H54 (cell line): ENCODE data around the gene ZNF677.
A peak's percentile ranks its signal among the peaks of the same experiment; 100 is the strongest.
"Not testable (repeated sequence)": the region's sequence is repeated elsewhere in the genome, so short reads cannot be mapped to it uniquely, and the experiment has no call there.

Experiments used
- DNase-seq: peaks from one replicate; pipeline ENCODE4 v3.0.0; 2011; ENCODE audit warnings: low spot score, mixed read lengths; ENCODE audit not compliant: insufficient read length
- FAIRE-seq: peaks from 3 replicates; lab custom pipeline; 2011; peaks lifted over from hg19 to GRCh38; lab: Jason Lieb, UNC
- POLR2A ChIP-seq: IDR thresholded peaks from 2 replicates; pipeline ENCODE4 v1.6.1; 2011; ENCODE audit warnings: low read depth, mild to moderate bottlenecking, low read length

Gene ZNF677

GRCh38 chr19:53224606-53225005, 30.1 kb downstream of the ZNF677 start:
- TF ChIP-seq POLR2A: no peak
- DNase-seq: no peak
- FAIRE-seq: no peak

GRCh38 chr19:53222716-53223115, 32.0 kb downstream of the ZNF677 start:
- DNase-seq, FAIRE-seq: not testable (repeated sequence)

GRCh38 chr19:53212703-53213320, 41.9 kb downstream of the ZNF677 start:
- DNase-seq: no peak
- FAIRE-seq: no peak
- no peak for TF ChIP-seq POLR2A

- not testable (repeated sequence) for DNase-seq, FAIRE-seq
Measured at GRCh38 chr19:53211554-53211953, 43.1 kb downstream of the ZNF677 start.

- TF ChIP-seq POLR2A: peak; percentile 40; the same call in 1 of the 2 replicates
- FAIRE-seq (no peak), DNase-seq (peak; percentile 80)
Measured at GRCh38 chr19:53196777-53197396, 57.8 kb downstream of the ZNF677 start.

GRCh38 chr19:53195265-53195903, 59.3 kb downstream of the ZNF677 start:
- DNase-seq (peak; percentile 73), FAIRE-seq (peak; percentile 83)
- no peak for TF ChIP-seq POLR2A

- DNase-seq: no peak
- no peak for TF ChIP-seq POLR2A
- no peak for FAIRE-seq
Measured at GRCh38 chr19:53193535-53194222, 61.0 kb downstream of the ZNF677 start.

GRCh38 chr19:53192771-53193534, 61.7 kb downstream of the ZNF677 start, which contains the start of gene ZNF665:
Gene ZNF665 (minus strand): TSS chr19:53193358. CDS start chr19:53182898, 10,460 bp downstream.
- peak; percentile 52; the same call in 1 of the 2 replicates for TF ChIP-seq POLR2A
- FAIRE-seq (no peak), DNase-seq (peak; percentile 69)

- no peak for TF ChIP-seq POLR2A
- FAIRE-seq: no peak
- no peak for DNase-seq
Measured at GRCh38 chr19:53190253-53190652, 64.4 kb downstream of the ZNF677 start.

GRCh38 chr19:53189691-53190198, 64.9 kb downstream of the ZNF677 start:
- FAIRE-seq, DNase-seq: not testable (repeated sequence)
